Activated gamma-delta T cell treated with Interleukin-2 at 50 U/mL for 16 hours (primary cell): Measurements from ENCODE around the gene PRIMA1.

ENCODE experiments used
- DNase-seq: peaks from one replicate; pipeline ENCODE4 v3.0.0-alpha.2; 2020

Gene PRIMA1

GRCh38 chr14:93793555-93794324, 5.5 kb upstream of the PRIMA1 start:
- DNase-seq, result no peak

- DNase-seq, result no peak
Observed at GRCh38 chr14:93792391-93792790, 4.1 kb upstream of the PRIMA1 start.

DNA sequence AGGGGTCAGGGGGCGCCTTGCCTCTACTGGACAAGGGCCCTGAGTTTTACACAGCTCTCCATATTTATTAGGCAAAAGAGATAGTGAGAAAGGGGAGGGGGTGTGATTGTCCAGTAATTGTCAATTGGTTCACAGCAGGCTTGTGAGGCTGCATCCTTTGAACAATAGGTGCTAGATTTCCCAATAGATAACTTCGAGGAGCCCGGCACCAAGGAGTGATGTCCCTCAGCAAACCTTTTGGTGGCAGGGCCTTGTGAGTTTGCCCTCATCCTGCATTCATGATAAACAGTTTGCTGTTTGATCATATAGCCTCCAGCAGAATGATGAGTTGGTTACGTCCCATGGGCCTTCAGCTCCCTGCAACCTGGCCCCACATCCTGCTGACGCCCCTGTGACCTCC, 2.7 kb upstream of the PRIMA1 start:
- no peak for DNase-seq

GRCh38 chr14:93789228-93790130, 1.2 kb upstream of the PRIMA1 start:
- no peak for DNase-seq

- no peak for DNase-seq
Observed at GRCh38 chr14:93788543-93789227, 400 bp upstream of the PRIMA1 start.

- no peak for DNase-seq
Observed at GRCh38 chr14:93787465-93788292, 606 bp downstream of the PRIMA1 start.

GRCh38 chr14:93785423-93785822, 2.9 kb downstream of the PRIMA1 start:
- no peak for DNase-seq

- no peak for DNase-seq
Observed at GRCh38 chr14:93784878-93785277, 3.4 kb downstream of the PRIMA1 start.

DNA sequence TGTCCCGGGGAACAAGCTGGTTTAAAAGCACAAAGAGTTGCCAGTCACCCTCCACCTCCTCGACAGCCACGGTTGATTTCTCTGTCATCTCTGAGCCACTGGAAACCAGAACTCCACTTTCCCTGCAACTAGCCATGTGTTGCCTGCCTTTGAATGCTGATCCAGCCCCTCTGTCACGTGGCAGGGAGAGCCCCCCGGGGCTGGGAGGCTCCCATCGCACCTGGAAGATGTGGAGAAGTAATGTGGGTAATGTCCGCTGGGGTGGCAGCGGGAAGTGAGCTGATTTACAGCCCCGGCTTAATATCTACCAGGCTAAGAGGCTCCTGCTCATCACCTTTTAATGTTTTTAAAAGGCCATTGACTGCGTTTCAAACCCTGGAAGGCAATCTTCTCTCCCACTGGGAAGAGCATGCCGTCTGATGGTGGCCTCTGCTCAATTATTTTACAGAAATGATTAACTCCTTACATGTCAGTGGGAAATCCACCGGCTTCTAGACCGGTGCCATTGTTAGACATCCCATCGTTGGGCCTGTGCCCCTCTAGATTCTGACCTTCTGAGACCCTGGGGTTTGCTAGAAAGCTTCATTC, 7.4 kb downstream of the PRIMA1 start:
- DNase-seq, result no peak

GRCh38 chr14:93778856-93779629, 9.2 kb downstream of the PRIMA1 start:
- DNase-seq, result no peak

DNA sequence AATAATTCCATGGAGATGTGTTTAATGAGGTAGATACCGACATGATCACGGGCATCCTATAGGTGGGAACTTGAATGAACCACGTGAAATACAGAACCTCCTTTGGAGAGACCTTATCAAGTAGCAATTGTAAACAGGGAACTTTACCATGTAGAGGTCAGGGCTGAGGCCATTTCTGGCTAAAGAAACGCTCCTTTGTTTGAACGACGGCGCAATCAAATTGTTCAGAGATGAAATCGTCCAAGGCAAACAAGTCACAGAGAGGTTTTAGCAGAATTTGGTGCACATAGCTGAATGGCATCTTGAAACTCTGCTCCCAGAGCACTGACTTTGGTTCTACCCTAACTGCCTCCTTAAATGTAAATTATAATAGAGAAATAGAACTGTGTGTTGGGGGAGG, 9.8 kb downstream of the PRIMA1 start:
- DNase-seq, result no peak

- DNase-seq, result no peak
Observed at GRCh38 chr14:93775744-93776143, 12.5 kb downstream of the PRIMA1 start.

- no peak for DNase-seq
Observed at GRCh38 chr14:93775158-93775557, 13.1 kb downstream of the PRIMA1 start.

DNA sequence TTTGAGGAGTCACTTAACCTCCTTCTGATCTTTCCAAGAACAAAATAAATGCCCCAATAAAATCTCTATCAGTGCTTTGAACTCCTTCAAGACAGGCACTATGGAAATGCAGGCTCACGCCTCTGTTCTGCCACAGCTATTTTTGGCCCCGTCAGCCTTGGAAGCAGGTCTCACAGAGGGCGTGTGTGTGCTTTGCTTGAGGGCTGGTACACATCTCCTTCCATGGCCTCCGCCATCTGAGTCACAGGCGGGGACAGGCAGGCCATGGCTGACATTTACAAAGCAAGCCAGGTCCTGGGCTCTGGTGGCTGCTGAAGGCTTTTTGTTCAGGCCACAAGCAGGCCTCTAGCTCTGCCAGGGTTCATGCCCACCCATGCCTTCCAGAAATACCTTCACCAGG, 16.0 kb downstream of the PRIMA1 start:
- DNase-seq, result no peak

DNA sequence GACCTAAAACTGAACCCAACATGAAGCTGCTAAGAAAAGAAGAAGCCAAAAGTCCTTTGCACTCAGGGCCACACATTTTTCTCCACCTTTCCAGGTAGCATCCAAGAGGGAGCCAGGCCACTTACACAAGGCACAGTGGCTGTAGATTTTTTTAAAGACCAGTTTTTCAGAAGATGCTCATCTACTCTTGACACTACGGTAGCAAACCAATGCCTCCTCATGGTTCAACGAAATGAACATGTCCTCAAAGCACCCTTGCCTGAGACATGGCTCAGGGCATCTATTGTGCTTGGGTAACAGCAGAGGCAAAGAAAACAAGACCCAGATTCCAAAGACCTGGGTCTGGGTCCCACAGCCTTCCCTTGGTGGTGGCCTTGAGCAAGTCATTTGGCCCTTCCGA, 22.3 kb downstream of the PRIMA1 start:
- no peak for DNase-seq

DNA sequence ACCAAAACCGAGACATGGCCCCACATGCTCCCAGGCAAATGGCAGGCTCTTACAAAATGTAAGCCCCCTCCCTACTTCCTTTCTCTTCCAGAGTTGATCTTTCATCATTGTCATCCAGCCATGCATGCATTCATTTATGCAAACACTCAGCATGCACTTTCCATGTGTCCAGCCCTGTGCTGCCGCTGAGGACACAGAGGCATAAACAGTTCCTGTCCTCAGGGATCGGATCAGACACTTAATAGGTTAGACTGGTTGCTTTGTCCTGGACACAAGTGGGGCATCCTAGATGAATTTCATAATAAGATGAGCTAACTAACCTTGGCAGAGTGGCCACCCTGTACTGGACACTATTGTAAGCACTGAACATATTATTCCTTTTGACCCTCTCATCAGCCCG, 23.1 kb downstream of the PRIMA1 start:
- no peak for DNase-seq

GRCh38 chr14:93764211-93764659, 24.1 kb downstream of the PRIMA1 start:
- no peak for DNase-seq

DNA sequence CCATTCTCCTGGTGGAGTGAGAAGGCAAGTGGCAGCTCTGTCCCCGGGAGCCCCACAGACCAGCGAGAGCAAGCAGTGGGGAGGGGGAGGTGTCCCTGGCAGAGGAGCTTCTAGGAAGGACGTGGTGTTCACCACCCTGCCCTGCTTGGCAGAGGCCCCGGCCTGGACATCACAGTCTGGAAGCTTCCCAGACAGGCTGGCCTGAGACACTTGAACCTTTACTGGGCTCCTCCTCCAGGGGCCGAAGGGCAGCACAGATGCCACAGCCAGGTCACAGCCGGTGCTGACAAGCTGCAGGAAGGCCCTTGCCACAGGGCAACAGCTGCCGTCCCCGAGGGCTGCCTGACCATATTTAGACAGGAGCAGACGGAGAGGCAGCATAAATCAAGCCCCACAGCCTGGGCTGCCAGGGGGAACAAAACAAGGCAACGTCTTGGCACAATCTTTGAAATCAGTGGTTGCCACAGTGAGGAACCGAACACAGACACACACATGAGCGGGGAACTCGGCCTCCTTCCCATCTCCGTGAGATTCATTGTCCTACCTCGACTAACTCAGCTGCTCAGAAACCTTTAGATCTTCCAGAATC, 28.5 kb downstream of the PRIMA1 start:
- DNase-seq, result no peak

DNA sequence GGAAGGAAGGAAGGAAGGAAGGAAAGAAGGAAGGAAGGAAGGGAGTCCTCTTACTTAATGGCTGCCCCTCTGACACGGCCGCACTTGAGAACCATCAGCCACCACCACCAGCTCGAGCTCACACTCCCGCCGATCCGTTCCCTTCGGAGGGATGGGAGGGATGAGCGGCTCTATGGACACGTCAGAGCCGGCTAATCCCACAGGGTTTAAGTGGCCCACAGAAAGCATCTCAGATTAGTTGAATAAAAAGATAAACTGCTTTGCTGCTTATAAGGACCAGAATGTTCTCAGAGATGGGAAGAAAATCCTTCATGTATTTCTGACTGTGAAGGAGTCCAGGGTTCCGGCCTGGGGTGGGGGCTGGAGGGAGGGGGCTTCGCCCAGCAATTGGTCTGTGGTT, 31.1 kb downstream of the PRIMA1 start:
- DNase-seq, result no peak

GRCh38 chr14:93753647-93754046, 34.6 kb downstream of the PRIMA1 start:
- DNase-seq, result no peak

DNA sequence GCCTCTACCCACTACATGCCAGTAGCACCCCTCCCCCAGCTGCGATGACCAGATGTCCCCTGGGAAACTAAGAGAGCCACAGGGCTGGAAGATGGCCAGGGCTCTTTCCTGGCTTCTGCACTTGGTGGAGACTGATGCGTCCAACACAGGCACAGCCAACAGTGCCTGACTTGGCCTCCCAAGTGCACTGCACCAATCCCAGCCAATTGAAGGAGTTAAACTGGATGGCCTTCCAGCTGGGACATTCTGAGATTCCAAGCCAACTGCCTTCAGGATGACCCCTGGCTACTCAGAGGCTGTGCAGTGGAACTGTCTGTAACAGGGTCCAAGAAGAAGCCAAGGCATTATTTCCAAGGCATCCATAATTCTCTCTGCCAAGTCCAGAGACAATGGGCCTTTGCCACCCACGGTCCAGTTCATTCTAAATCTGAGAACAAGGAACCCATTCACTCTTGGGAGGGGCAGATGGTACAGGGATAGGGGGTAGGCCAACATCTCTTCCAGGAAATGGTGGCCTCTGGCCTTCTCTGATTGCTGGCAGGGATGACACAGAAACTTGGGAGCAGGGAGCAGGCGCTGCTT, 35.2 kb downstream of the PRIMA1 start:
- no peak for DNase-seq
